Measurements from ENCODE around the gene MIPOL1. TPM values are rescaled to one million over a fixed set of nuclear protein-coding genes. Genes with fewer than 3 reads are reported as not detected.

Gene MIPOL1
- total and polyA plus RNA-seq, 9 of the 15 experiments (the other 6 are each of a cell fraction or from before 2014, with no cell fraction given): 6.7 to 21.9 (median 12.4) TPM

DNA sequence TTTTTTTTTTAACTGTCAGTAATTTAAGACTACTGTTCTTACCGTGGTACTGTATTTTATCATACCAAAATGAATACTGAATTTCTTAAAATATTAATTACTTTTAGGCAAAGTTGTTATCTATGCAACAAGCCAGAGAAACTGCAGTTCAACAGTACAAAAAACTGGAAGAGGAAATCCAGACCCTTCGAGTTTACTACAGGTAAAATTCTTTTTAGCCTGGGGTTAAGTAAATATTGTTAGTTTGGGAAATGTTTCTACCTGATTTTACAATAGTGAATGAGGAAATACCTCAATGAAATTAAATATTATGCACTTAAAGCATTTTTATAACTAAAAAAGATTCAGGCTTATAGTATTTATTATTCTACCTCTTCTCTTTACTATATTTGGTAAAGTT, 225.0 kb downstream of the MIPOL1 start (continued):
- TF ChIP-seq, protein P1, sequence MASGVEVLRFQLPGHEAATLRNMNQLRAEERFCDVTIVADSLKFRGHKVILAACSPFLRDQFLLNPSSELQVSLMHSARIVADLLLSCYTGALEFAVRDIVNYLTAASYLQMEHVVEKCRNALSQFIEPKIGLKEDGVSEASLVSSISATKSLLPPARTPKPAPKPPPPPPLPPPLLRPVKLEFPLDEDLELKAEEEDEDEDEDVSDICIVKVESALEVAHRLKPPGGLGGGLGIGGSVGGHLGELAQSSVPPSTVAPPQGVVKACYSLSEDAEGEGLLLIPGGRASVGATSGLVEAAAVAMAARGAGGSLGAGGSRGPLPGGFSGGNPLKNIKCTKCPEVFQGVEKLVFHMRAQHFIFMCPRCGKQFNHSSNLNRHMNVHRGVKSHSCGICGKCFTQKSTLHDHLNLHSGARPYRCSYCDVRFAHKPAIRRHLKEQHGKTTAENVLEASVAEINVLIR (CRISPR knock-in tag; IDR thresholded peaks at IDR 0.05): no peak
- TF ChIP-seq ZNF584 (CRISPR knock-in tag; IDR thresholded peaks at IDR 0.05; ENCODE audit: low read depth) (no peak), BACH1 (tag; IDR thresholded peaks at IDR 0.05) (no peak)

DNA sequence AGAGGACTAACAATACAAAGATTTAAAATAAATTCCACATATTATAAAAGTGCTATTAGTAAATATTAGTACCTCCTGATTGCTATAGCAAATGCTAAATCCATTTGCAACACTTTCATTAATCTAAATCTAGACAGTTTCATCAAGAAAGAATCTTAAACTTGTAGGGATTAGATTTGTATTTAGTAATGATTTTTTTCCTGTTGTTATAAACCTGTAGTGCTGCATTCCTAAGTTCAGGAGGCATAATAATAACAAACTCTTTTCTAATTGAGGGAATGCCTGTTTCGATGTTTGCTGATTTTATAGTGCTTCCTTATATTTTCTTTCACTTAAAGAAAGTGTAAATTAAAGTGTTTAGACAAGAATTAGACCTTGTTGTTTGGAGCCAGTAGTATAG, 231.2 kb downstream of the MIPOL1 start:
- no peak overlapping the region for H3K4me3 ChIP-seq
- intact Hi-C loops (cut with micrococcal nuclease) (no loop called here), in situ Hi-C loops (cut with MboI) (no loop called here)
- no peaks in the 10 kb centered on the region for H3K9me1 ChIP-seq (ENCODE audit: control insufficient read depth, insufficient read depth, low read length)
- no peak for TF ChIP-seq ZNF24 (IDR thresholded peaks at IDR 0.05)
- H2AFZ ChIP-seq (ENCODE audit: low read depth, low read length): no peak overlapping the region
- H3K79me2 ChIP-seq (ENCODE audit: control insufficient read depth, insufficient read depth, low read length): no peaks in the 10 kb centered on the region
- POLR2A ChIA-PET: no interaction called here
- DNase-seq (ENCODE audit: extremely low read depth in 1 of 4, low spot score in 3 of 4): no peak
- no peaks in the 10 kb centered on the region for H3K27me3 ChIP-seq (ENCODE audit: control insufficient read depth in 2 of 2, insufficient read depth in 2 of 2, low read length in 2 of 2)
- no peaks in the 10 kb centered on the region for H3K36me3 ChIP-seq (ENCODE audit: control insufficient read depth, insufficient read depth, low read length)
- H3K9ac ChIP-seq (ENCODE audit: insufficient read depth in 1 of 2, low read depth in 2 of 2, low read length in 2 of 2): no peak overlapping the region
- no peaks in the 10 kb centered on the region for H3K9me3 ChIP-seq (replicated peaks; ENCODE audit: control insufficient read depth, insufficient read depth, low read depth, low read length)
- FAIRE-seq: no peak
- CTCF ChIA-PET (ENCODE audit: low intra/inter-chr PET ratio): no interaction called here
- H3K4me1 ChIP-seq (replicated peaks in 1 of 2; ENCODE audit: control insufficient read depth in 2 of 2, insufficient read depth in 2 of 2, low read length in 2 of 2): no peaks in the 10 kb centered on the region
- no peak overlapping the region for H3K27ac ChIP-seq (ENCODE audit: extremely low read depth, low read depth, low read length)
- no peaks in the 10 kb centered on the region for H4K20me1 ChIP-seq (replicated peaks; ENCODE audit: control insufficient read depth, insufficient read depth, low read length)
- ATAC-seq: no peak
- H3K4me2 ChIP-seq (ENCODE audit: insufficient read depth, low read length): no peak overlapping the region
- 40% methylated on average over 1 of the region's 1 CpG for WGBS (ENCODE audit: insufficient coverage, low coverage, missing lambda C conversion rate)
- no TSS peak for BruUV-seq (replicated peaks)

All from K562 (cell line).